ENCODE results near the gene TRHDE.

Gene TRHDE

DNA sequence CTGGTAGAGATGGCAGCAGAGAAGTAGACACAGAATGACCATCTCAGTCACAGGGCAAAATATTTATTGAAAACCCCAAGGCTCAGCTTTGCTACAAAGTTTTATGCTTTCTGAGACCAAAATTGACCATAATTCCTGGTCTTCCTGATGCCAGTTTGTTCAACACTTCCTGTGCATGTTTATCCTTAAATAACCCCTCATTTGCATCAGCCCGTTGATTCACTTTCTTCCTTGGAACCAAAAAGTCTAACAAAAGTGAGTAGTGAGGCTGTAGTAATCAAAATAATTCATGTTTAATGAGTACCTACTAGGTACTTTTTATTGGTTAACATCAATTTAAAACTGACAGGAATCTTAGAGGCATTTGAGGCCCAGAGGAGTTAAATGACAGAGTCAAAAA is 51.7 kb downstream of the TRHDE start:
- DNase-seq: no peak

DNA sequence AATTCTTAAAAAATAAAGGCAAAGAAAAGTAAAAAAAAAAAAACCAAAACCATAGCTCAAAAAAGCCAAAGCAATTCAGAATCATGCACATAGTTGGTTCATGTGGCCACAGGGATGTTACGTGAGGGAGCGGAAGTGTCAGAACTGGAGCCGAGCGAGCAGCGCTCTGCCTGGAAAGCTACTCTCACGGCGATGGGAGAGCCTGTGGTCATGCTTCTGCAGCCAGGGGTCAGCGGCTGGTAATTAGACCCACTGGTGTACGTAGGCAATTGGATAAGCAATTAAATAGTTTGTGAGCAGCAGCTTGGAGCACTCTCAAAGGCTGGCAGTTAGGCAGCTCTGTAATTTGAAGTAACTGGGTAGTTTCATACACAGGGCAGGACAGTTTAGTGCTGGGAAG is 58.1 kb downstream of the TRHDE start:
- DNase-seq: no peak

DNA sequence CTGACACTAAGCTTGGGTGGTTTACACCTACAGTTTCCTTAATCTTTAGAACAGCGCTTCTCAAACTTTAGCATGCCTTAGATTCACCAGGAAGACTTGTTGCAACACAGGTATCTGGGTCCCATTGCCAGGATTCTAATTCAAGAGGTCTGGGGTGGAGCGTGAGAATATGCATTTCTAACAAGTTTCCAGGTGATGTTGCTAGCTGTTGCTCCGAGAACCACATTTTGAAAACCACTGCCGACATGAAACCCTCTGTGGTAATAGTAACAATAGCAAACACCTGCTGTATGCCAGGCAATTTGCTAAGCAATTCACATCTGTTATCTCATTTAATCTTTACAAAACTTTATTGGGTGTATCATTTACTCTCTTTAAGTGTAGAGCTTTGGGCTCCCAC is 58.6 kb downstream of the TRHDE start:
- no peak for DNase-seq

DNA sequence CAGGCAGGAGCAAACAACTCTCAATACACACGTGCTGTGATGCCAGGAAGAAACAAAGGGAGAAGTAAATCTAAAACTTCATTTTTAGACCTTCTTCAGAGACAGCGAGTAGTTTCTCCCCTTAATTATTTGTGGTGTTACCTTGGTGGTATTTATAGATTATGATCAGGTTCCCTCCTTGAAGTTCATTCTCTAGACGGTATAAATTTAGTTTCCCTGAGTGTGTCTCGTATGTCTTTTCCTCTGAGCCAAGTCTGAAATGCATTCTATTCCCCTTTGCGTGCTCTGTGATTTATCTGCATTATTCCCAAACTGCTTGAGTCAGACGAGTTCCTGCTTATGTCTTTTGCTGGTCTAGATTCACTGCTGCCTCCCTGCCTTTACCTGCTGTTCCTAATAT is 65.2 kb downstream of the TRHDE start:
- no peak for DNase-seq

DNA sequence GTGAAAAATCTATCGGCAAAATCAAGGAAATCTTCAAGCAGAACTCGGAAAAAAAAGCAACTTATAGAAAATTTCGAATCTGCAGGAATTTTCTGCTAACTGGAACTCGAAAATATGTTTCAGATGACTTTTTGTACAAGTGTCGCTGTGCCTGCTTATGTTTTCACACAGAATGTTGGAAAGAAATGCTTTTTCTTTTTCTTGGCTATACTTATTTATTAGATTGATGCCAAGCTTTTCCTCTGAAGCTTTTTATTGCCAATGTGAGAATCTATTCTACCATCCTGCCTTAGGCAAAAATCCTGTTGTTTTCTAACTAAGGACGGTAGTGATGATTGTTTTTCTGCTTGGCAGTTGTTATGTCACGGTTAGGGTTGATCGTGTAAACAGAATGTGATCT is 65.8 kb downstream of the TRHDE start:
- DNase-seq: no peak

DNA sequence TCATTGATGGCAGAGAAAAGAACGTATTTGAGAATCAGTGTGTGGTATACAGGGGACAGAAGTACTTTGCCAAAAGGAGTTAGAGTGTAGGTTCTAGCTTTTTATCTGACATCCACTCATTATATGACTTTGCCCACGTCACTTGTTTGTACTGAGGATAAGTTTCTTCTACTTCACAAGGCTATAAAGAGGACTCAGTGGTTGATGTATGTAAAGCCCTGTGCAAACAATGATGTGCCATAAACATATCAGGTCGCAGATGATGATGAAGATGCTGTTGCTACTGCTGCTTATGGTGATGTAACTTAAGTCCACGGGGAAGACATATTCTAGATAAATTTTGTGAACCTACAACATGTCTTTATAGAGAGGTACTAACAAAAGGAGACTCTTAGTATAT is 66.3 kb downstream of the TRHDE start:
- DNase-seq: no peak

DNA sequence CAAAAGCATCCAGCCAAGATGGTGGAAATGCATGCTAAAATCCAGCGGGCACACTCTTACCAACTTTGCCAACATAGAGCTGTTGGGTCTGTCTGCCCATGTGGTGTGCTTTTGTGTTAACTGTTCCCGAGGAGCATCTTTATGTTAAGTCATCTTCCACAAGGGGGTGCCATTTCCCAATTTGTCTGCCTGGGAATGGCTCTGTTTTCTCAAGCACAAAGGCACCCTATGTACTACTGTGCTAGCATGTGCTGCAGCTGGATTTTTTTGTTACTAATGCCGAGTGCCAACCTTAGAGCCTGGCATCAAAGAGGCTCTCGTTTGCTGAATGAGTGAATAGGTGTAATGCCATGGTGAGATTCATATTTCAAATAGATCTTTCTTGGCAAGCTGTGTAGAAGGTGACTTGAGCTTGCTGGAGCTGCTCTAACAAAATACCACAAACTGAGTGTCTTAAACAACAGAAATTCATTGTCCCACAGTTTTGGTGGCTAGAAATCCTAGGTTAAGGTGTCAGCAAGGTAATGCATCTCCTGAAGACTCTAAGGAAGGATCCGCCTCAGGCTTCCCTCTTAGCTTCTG is 74.3 kb downstream of the TRHDE start:
- no peak for DNase-seq

DNA sequence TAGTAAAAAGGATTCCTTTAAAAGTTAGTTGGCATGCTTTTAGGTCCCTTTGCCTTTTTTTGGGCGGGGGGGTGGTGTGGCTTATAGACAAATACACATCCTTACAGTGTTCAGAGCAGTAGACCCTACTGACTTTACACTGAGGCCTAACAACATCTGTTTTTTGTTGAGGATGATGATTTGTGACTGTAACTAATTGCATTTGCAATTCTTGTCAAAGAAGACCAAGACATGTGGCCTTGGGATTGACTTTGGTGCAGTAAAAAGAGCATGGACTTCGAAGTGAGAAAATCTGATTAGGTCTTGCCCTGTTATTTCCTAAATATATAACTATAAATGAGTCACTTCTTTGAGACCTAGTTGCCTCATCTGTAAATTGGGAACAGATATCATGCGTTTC is 77.3 kb downstream of the TRHDE start:
- no peak for DNase-seq

DNA sequence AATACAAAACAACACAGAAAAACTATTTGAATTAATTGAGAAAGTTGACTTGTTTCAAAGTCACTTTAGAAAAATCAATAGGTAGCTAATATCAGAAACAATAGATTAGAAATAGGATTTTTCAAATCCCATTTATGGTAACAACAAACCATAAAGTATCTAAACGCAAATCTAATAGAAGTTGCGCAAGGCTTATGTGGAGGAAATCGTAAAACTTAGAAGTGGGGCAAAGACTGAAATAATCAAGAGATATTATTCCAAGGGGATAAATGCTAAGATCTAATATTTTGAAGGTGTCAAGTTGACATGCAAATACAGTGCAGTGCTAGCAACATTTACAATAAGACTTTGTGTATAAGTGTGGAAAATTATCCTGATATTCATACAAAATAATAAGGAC is 87.2 kb downstream of the TRHDE start:
- DNase-seq: no peak

DNA sequence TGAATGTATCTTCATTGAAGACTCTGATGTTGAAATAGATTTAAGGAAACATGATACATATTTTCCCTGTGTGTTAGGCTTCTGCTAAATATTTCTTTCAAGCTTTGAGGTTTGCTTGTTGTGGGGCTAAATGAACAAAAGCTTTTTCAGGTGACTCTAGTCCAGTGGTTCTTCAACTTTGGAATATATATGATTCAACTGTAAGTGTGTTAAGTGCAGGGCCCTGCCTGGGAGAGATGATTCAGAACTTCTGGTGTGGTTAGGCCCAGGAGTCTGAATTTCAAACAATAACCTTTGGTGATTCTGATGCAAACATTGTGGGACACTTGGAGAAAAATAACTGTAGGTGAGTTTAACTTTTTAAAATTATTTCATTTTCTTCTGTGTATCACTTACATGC is 93.0 kb downstream of the TRHDE start:
- no peak for DNase-seq

DNA sequence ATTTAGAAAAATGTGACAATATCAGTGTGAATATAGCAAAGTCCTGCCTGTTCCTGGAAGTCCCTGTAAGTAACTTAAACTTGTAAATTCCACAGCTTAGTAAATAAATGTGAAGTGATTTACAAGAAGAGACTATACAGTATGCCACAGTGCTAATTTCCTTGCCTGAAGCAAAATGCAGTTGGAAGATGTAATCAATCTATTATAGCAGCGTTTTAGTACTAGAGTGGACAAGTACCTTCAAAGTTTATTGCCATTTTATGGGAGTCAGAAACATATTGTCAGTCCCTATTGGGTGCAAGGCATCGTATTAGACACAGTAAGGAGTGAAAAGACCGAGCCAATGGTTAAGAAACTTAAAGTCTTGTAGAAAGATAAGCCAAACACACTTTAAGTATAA is 94.1 kb downstream of the TRHDE start:
- no peak for DNase-seq

DNA sequence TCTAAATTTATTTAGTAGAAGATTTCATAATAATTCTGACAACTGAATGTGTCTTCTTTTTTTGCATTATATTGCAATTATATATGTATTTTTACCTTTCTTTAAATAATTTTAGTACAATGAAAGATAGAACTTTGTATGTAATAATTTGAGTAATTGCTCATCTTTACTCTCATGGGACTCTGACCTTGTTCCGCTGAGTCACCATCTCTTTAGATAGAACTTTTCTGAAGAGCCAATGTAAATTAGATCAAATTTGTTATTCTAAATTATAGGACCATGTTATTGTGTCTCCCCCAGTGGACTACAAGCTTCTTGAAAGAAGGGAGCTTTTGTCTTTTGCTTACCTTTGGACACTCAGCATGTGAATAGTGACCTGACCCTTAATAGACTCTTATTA is 96.1 kb downstream of the TRHDE start:
- DNase-seq: no peak

DNA sequence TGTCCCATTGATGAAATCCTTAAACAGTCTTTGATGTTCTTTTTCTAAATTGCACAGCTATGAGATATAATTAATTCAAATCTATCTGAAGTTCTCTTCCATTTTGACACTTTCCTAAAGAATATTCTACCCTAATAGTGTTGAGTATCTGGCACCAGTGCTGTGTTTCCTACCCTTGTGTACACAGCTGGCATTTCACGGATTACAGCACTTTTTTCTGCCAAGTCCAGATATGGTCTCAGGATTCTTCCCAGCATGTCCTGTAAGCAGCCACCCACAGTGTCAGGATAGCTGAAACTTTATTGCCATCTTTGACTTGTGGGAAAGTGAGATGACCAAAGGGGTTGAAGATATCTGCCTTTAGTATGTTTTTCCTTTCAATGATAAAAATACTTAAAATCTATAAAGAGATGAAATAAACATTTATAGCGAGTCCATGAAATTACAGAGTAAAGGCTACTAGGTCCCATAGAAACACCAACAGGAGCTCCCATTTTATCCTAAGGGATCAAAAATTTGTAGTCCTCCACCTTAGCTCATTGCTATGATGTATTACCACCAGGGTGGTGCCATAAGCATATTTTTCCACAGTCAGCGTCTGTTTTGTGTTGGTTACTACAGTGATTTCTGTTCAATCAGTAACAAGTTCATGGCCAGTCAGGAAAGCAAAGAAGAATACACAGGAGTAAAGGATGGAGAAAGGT is 96.7 kb downstream of the TRHDE start:
- DNase-seq: no peak

DNA sequence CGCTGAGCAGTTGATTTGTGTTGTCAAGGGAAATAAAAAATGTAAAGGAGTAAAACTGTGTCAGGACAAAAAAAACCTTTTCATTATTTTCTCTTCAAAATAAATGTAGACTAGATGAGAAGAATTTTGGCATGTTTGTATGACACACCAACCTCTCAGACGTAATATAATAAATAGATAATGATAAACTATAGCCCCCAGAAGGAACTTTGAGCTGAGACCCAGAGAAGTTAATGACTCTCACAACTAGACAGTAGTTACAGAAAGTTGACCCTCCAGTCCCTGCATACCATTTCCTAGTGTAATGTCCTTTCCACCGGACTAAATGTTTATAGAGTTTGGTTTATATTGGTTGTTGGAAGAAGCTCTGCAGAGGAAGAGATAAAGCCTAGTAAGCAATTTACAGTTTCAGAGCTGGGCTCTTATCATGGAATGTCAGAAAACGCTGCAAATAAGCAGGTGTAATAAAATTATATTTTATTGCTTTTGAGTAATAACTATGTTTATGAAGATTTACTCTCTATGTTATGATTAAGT is 97.3 kb downstream of the TRHDE start:
- DNase-seq: no peak

DNA sequence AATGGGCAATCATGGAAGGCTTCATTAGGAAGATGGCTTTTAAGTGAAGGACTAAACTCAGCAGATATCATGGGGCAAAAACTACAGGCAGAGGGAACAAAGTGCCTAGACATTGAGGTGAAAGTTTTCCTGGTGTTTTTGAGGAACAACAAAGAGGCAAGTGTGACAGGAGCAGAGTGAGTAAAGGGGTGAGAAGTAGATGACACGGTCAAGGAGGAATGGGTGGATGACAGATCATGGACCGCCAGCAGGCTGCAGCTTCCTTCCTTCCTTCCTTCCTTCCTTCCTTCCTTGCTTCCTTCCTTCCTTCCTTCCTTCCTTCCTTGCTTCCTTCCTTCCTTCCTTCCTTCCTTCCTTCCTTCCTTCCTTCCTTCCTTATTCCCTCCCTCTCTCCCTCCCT is 108.3 kb downstream of the TRHDE start:
- DNase-seq: no peak

DNA sequence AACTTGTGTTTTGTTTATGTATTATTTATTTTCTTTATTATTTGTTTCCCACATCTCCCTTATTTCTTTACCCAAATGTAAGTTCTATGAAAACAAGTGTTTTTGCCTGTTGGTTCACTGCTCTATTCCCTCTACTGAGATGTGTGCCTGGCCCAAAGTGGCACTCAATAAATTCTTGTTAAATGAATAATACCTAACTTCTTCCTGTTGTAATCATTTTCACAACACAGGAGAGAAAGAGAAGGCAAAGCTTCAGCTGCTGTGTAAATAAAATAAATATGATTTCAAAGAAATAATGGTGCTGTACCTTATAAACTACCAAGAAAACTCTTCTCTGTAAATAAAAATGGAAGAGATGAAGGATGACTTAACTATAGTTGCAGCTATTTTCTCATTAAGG is 116.2 kb downstream of the TRHDE start:
- DNase-seq: no peak

DNA sequence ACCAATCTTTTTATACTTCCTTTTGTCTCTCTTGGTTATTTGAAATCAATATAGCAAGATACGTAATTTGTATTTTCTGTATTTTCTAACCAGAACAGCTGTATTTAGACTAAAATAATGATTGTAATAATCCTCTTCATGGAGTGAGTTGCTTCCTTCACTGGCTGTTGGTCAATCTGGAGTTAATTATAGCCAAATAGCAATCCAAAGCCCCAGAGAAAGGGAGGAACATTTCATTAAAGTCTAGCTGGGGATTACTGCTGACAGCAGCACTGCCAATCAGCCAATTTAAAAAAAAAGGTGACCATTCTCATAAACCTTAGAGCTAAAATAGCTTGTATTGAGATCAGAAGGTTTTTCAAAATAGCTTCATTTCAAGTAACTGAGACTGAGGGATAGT is 118.0 kb downstream of the TRHDE start:
- DNase-seq: no peak

DNA sequence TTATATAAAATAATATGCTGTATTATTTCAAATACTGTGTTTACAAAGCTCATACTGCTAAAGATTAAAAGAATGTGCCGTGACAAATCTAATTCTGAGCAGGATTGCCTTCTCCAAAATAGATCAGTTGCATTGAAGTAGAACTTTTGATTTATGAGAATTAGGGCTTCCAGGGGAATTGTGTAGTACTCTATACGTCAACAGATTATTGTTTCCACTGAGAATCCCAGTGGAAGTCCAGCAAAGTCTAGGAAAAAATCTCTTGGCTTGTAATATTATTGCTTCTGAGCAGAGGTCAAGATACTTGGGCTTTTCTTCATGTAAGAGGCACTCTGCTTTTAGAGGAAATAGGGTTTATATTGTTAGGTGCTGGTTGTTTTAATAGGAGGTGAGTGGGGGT is 133.9 kb downstream of the TRHDE start:
- no peak for DNase-seq

DNA sequence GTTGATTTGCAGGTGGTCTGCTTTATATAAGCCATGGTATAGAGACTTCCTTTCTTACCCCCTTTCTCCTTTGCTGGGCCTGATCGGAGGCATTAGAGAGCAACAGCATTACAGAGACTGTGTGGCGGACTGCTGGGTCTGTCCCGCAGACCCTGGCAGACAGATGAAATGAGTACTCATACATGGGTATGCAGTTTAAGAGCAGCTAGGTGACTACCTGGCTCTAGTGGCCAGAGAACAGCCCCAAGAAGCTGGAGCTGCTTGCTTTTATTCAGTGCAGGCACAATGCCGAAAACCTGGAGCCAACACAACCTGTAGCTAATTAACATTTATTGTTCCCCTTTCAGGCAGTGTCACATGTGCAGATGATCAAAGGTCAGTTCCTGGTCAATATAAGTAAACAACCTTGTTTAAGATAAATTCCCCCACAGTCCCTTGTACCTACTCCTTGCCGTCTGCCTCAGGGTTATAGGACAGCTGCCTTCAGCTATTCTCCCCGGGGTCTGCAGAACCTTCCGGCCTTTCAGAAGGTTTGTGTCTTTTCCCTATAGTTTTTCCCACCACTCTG is 160.0 kb downstream of the TRHDE start:
- DNase-seq: no peak

DNA sequence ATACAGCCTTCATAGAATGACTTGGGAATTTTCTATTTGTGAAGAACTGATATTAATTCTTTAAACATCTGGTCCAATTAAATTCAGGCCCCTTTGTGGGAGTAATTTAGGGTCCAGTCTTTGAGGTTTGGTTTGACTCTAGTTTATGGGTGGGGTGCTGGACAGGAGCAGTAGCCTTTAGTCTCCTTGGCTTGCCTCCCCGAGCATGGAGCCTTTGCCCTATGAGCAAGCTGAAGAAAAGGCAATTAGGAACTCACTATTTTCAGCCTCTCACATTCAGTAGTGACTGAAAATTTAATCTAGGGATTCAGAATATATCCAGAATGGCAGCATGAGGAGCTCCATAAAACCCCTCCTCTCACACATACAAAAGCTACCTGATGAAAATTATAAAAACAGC is 161.1 kb downstream of the TRHDE start:
- no peak for DNase-seq

DNA sequence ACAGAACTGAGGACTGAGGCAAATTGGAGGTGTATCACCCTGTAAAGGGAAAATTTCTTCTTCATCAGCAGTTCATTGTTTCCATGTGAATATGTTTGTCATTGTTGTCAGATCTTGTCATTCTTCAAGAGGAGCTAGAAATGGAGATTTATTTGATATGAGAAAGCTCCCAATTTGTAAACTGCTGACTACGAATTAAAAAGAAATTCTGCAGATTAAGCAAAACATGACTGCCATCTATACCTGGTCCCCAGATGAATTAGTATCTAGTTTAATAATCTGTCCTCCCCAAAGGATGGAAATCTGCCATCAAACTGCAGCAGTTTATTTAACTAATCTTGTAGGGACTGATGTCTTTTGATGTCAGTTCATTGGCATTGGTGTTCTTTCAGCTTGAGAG is 162.8 kb downstream of the TRHDE start:
- no peak for DNase-seq

DNA sequence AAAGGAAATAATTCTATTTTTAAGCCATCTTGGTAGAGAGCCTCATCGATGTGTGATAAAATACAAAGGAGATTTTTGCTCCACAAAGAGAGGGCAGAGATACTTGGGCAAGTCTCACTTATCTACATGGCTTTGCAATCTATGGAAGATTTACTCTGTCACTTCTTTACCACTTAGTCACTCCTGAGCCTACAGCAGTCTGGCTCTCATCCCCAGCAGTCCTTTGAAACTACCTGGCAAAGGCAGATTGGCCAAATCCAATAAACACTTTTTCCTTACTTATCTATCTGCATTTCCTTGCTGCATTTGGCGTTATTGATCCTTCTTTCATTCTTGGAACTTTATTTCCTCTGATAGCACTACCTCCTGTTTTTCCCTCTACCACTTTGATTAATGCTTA is 170.0 kb downstream of the TRHDE start:
- no peak for DNase-seq

DNA sequence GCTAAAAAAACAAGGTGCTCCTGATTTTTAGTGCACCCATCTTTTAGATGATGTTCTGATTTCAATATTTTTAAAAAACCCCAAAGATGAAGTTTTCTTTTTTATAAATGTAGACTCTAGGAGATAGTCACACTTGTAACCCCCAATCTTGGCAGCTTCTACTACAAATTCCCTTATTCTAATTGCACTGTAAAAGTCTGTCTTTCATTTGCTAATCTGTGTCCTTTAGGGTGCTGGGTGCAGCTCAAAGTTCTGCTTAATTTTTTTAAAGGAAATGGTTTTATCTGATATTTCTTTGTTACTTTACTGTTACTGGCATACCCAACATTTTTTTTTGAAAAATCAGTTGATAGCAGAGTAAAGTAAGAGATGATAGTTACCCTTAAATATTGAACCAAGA is 172.0 kb downstream of the TRHDE start:
- no peak for DNase-seq

DNA sequence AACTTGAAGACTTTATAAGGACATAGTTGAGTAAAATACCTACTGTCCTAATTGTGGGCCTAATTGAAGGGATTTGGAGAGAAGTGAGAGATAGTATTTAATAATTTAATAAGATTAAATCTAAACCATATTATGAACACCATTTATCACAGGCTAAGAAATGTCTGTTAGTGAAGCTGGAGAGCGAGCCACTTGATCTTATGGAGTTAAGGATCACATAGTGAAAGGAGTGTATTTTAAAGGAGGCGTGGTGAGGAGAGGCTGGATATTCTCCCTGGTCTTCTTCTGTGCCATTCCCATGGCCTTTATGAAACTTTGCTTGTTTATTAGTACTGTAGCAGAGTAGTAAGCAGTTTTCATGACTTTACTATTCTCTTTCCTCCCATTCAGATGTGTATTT is 172.4 kb downstream of the TRHDE start:
- no peak for DNase-seq

DNA sequence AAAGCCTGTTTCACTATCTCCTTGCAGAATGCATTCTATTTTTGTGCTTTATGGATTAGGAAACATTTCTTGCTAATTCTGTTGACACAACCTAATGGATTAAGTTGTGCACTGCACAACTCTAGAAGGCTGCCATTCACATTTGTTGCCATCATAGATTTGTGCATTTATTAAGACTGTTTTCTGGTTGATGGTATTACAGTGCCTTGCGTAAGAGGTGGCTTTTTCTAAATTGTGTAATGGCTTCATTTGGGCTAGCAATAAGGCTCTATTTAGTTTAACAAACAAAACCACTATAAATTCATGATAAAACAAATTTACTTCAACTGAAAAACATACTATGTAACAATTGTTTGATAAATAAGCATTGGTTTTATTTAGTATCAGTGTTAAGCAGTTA is 175.9 kb downstream of the TRHDE start:
- no peak for DNase-seq
